A673 (cell line): ENCODE measurements around the gene ZDHHC13. TPM values are rescaled to one million over a fixed set of nuclear protein-coding genes. Genes with fewer than 3 reads are reported as not detected.
"Not testable (repeated sequence)": the region's sequence is repeated elsewhere in the genome, so short reads cannot be mapped to it uniquely, and the experiment has no call there.

ENCODE experiments used
- BruUV-seq: library from RNA; stranded (reverse); fragments of 400-500 nt; replicated peaks from 2 replicates; lab custom pipeline; 2021; lab: Mats Ljungman, UMichigan
- CTCF ChIA-PET: fragments of 300-600 bp; sonication (Branson Sonifier 250); formaldehyde crosslinking; loops from one replicate; lab custom pipeline; 2022; ENCODE audit warnings: antibody characterized with exemption; lab: Charles Lee
- POLR2A ChIA-PET: fragments of 300-600 bp; sonication (Branson Sonifier 250); formaldehyde crosslinking; loops from one replicate; lab custom pipeline; 2022; ENCODE audit warnings: antibody characterized with exemption; ENCODE audit not compliant: low non-redundant PET; lab: Charles Lee
- DNase-seq: peaks from one replicate; pipeline ENCODE4 v3.0.0-alpha.2; 2015; ENCODE audit warnings: low spot score
- H3K27ac ChIP-seq: fragments of 200-600 bp; sonication (generic); 2 replicates; pipeline ENCODE4 v1.5.1; 2016; ENCODE audit warnings: mixed run types, low read depth, mild to moderate bottlenecking, mixed read lengths, antibody characterized with exemption, low read length; ENCODE audit not compliant: poor library complexity, severe bottlenecking
- H3K27me3 ChIP-seq: fragments of 200-600 bp; sonication (generic); replicated peaks from 2 replicates; pipeline ENCODE4 v1.6.1; 2017; ENCODE audit warnings: mixed run types, low read depth, mild to moderate bottlenecking, mixed read lengths, antibody characterized with exemption, low read length; ENCODE audit not compliant: insufficient read depth, poor library complexity
- H3K36me3 ChIP-seq: fragments of 200-600 bp; sonication (generic); 2 replicates; pipeline ENCODE4 v1.6.1; 2016; ENCODE audit warnings: mixed run types, mild to moderate bottlenecking, mixed read lengths, antibody characterized with exemption, low read length; ENCODE audit not compliant: insufficient read depth, poor library complexity, severe bottlenecking
- H3K4me1 ChIP-seq: fragments of 200-600 bp; sonication (generic); 2 replicates; pipeline ENCODE4 v1.6.1; 2017; ENCODE audit warnings: mixed run types, mild to moderate bottlenecking, mixed read lengths, antibody characterized with exemption, low read length; ENCODE audit not compliant: insufficient read depth, poor library complexity, severe bottlenecking
- H3K4me3 ChIP-seq: fragments of 200-600 bp; sonication (generic); 2 replicates; pipeline ENCODE4 v1.5.1; 2016; ENCODE audit warnings: low read depth, mixed run types, mild to moderate bottlenecking, mixed read lengths, low read length; ENCODE audit not compliant: poor library complexity, severe bottlenecking
- H3K9me3 ChIP-seq: fragments of 200-600 bp; sonication (generic); 2 replicates; pipeline ENCODE4 v1.6.1; 2016; ENCODE audit warnings: mixed run types, low read depth, mild to moderate bottlenecking, mixed read lengths, antibody characterized with exemption, low read length; ENCODE audit not compliant: poor library complexity, severe bottlenecking
- CTCF ChIP-seq: fragments of 300-800, 200-600 bp; sonication (generic); conservative IDR thresholded peaks from 2 replicates; pipeline ENCODE4 v1.5.1; 2017; ENCODE audit warnings: low read depth, mild to moderate bottlenecking, antibody characterized with exemption, low read length, moderate library complexity, mixed read lengths
- EZH2 ChIP-seq: fragments of 200-600 bp; sonication (generic); IDR thresholded peaks from 2 replicates; pipeline ENCODE4 v1.6.1; 2017; ENCODE audit warnings: borderline replicate concordance, low read depth, mild to moderate bottlenecking, mixed read lengths, antibody characterized with exemption, low read length; ENCODE audit not compliant: poor library complexity, severe bottlenecking
- intact Hi-C: fragments of 100-400 bp; cut with micrococcal nuclease; formaldehyde crosslinking; loops from one replicate; pipeline ENCODE4 v1.10.0; 2022; ENCODE audit not compliant: unreplicated experiment
- total RNA-seq: library from RNA; stranded (reverse); gene quantifications from 2 replicates; pipeline ENCODE4 v1.2.3, GENCODE V29; 2021

ZDHHC13 gene
- total RNA-seq, 1 experiment from 2014 or later = 10.3 TPM

GRCh38 chr11:19117760-19118097 lies 761 bp downstream of the ZDHHC13 start:
- H3K27me3 ChIP-seq = peaks cover 5% of the 10 kb centered on the region
- H3K27ac ChIP-seq = no peak overlapping the region
- intact Hi-C loops = no loop called here
- H3K9me3 ChIP-seq = no peaks in the 10 kb centered on the region
- no peak for DNase-seq
- no peaks in the 10 kb centered on the region for H3K36me3 ChIP-seq
- POLR2A ChIA-PET = no interaction called here
- no TSS peak for BruUV-seq
- H3K4me3 ChIP-seq = peak overlapping the region; percentile 67
- peaks cover 4% of the 10 kb centered on the region for H3K4me1 ChIP-seq
- no peak for TF ChIP-seq CTCF
- TF ChIP-seq EZH2 = no peak
- CTCF ChIA-PET = no interaction called here

DNA sequence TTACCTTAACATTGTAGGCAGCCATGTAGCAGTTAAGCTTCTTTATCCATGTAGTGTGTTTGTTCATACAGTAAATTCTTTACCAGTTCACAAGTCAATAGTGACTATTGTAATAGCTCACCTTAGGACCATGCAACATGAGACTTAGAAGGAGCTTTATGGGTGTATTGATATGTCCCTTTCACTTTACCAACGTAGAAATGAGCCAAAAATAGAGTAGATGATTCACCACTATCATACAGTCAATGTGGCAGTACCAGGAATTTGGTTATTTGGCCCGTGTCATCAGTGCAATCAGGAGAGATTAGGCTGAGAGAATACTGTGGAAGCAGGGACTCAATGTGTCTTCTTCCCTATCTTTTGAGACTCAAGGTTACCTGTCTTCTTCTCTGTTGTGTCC lies 4.7 kb downstream of the ZDHHC13 start:
- no peak for DNase-seq
- TF ChIP-seq CTCF = no peak
- no peak for TF ChIP-seq EZH2
- POLR2A ChIA-PET = no interaction called here
- Histone ChIP-seq H3K9me3 (no peaks in the 10 kb centered on the region), H3K27ac (no peak overlapping the region), H3K4me3 (no peak overlapping the region), H3K36me3 (no peaks in the 10 kb centered on the region), H3K27me3 (no peaks in the 10 kb centered on the region), H3K4me1 (peaks cover 4% of the 10 kb centered on the region)
- BruUV-seq = no TSS peak
- intact Hi-C loops = no loop called here
- CTCF ChIA-PET = no interaction called here

GRCh38 chr11:19122960-19123615 lies 6.1 kb downstream of the ZDHHC13 start:
- Histone ChIP-seq H3K4me1 (peaks cover 4% of the 10 kb centered on the region), H3K4me3 (no peak overlapping the region), H3K27ac (no peak overlapping the region), H3K27me3 (no peaks in the 10 kb centered on the region), H3K9me3 (no peaks in the 10 kb centered on the region), H3K36me3 (no peaks in the 10 kb centered on the region)
- no peak for DNase-seq
- BruUV-seq = no TSS peak
- no peak for TF ChIP-seq CTCF
- CTCF ChIA-PET = no interaction called here
- POLR2A ChIA-PET = no interaction called here
- intact Hi-C loops = no loop called here

- BruUV-seq, H3K4me1 ChIP-seq, POLR2A ChIA-PET, H3K36me3 ChIP-seq, H3K27ac ChIP-seq, H3K9me3 ChIP-seq, H3K27me3 ChIP-seq, H3K4me3 ChIP-seq, DNase-seq, CTCF ChIA-PET, intact Hi-C loops: not testable (repeated sequence)
Observed at GRCh38 chr11:19126562-19127325, 9.8 kb downstream of the ZDHHC13 start.
